H1 (cell line): Measurements from ENCODE around the gene PTEN. TPM values are rescaled to one million over a fixed set of nuclear protein-coding genes. Genes with fewer than 3 reads are reported as not detected.

Source experiments
- CTCF ChIA-PET: fragments of 300-600 bp; sonication (Branson Sonifier 250); formaldehyde crosslinking; loops from one replicate; lab custom pipeline; 2021; ENCODE audit not compliant: partially characterized antibody; lab: Charles Lee
- POLR2A ChIA-PET: fragments of 300-600 bp; sonication (Branson Sonifier 250); formaldehyde crosslinking; loops from one replicate; lab custom pipeline; 2021; ENCODE audit warnings: inconsistent platforms; ENCODE audit not compliant: partially characterized antibody; lab: Charles Lee
- DNase-seq, 2 experiments: peaks; one replicate each; pipeline versions ENCODE4 v3.0.0 to v3.0.0-alpha.2; 2010 to 2022; ENCODE audit warnings: low spot score in 2 of 2, low read depth in 1 of 2, mixed read lengths in 1 of 2
- FAIRE-seq: peaks from 2 replicates; lab custom pipeline; 2011; peaks lifted over from hg19 to GRCh38; lab: Jason Lieb, UNC
- H2AFZ ChIP-seq: 2 replicates; pipeline ENCODE4 v1.8.1; 2012; ENCODE audit warnings: low read length, inconsistent platforms
- H2AK5ac ChIP-seq: 2 replicates; pipeline ENCODE4 v1.6.1; 2013; ENCODE audit warnings: low read depth, low read length
- H2BK120ac ChIP-seq: replicated peaks from 2 replicates; pipeline ENCODE3; 2013; ENCODE audit warnings: low read depth, low read length, inconsistent platforms
- H2BK12ac ChIP-seq: 2 replicates; pipeline ENCODE4 v1.6.1; 2013; ENCODE audit warnings: low read depth, low read length
- H2BK15ac ChIP-seq: 2 replicates; pipeline ENCODE4 v1.6.1; 2013; ENCODE audit warnings: low read length
- H2BK20ac ChIP-seq: 2 replicates; pipeline ENCODE4 v1.6.1; 2013; ENCODE audit warnings: low read length
- H2BK5ac ChIP-seq: 2 replicates; pipeline ENCODE4 v1.6.1; 2013; ENCODE audit warnings: low read depth, low read length
- H3K14ac ChIP-seq: 2 replicates; pipeline ENCODE4 v1.6.1; 2013; ENCODE audit warnings: inconsistent platforms; ENCODE audit not compliant: insufficient read length
- H3K18ac ChIP-seq: 2 replicates; pipeline ENCODE4 v1.6.1; 2013; ENCODE audit warnings: low read length; ENCODE audit errors: extremely low read depth
- H3K23ac ChIP-seq: 2 replicates; pipeline ENCODE4 v1.6.1; 2013; ENCODE audit warnings: inconsistent platforms; ENCODE audit not compliant: insufficient read length
- H3K23me2 ChIP-seq: 2 replicates; pipeline ENCODE4 v1.6.1; 2013; ENCODE audit warnings: low read depth, low read length
- H3K27ac ChIP-seq: 2 replicates; pipeline ENCODE4 v1.6.1; 2011; ENCODE audit warnings: low read depth, low read length, inconsistent platforms
- H3K27me3 ChIP-seq, 4 experiments: replicated peaks in 1 of 4; 1 replicate in 1 of 4; 2 replicates in 3 of 4; pipeline versions ENCODE4 v1.6.1 to v1.8.1; 2011 to 2013; ENCODE audit warnings: low read length in 3 of 4, mild to moderate bottlenecking in 3 of 4, inconsistent platforms in 2 of 4, mixed read lengths in 2 of 4, moderate library complexity in 1 of 4; ENCODE audit not compliant: control insufficient read depth in 3 of 4, insufficient read depth in 3 of 4; ENCODE audit errors: extremely low read depth in 1 of 4
- H3K36me3 ChIP-seq, 4 experiments: 2 replicates each; pipeline versions ENCODE4 v1.6.1 to v1.8.1; 2011 to 2013; ENCODE audit warnings: mild to moderate bottlenecking in 4 of 4, low read length in 3 of 4, moderate library complexity in 2 of 4, control low read depth in 1 of 4, inconsistent platforms in 1 of 4; ENCODE audit not compliant: insufficient read depth in 4 of 4, control insufficient read depth in 2 of 4
- H3K4ac ChIP-seq: replicated peaks from 2 replicates; pipeline ENCODE3; 2013; ENCODE audit warnings: low read length, low read depth, mixed read lengths, inconsistent platforms; ENCODE audit not compliant: insufficient read length
- H3K4me1 ChIP-seq, 4 experiments: replicated peaks in 1 of 4; 1 replicate in 1 of 4; 2 replicates in 3 of 4; pipeline versions ENCODE4 v1.6.1 to v1.8.1; 2011 to 2013; ENCODE audit warnings: low read length in 3 of 4, inconsistent platforms in 2 of 4, mixed read lengths in 1 of 4; ENCODE audit not compliant: insufficient read depth in 4 of 4, control insufficient read depth in 3 of 4
- H3K4me2 ChIP-seq, 2 experiments: 2 replicates each; pipeline versions ENCODE4 v1.6.1 to v1.8.1; 2011 to 2013; ENCODE audit warnings: low read depth in 2 of 2, low read length in 2 of 2, control low read depth in 1 of 2, inconsistent platforms in 1 of 2, mild to moderate bottlenecking in 1 of 2; ENCODE audit not compliant: insufficient read depth in 1 of 2
- H3K4me3 ChIP-seq, 4 experiments: fragments of 200-600, 300-600 bp in 1 of 4; sonication (generic), shearing (Covaris generic), sonication (Bioruptor Twin) in 1 of 4; 2 replicates each; pipeline versions ENCODE4 v1.5.1 to v1.8.1; 2011 to 2016; ENCODE audit warnings: low read length in 4 of 4, low read depth in 3 of 4, control low read depth in 2 of 4, inconsistent platforms in 2 of 4, mild to moderate bottlenecking in 2 of 4, mixed read lengths in 1 of 4, moderate library complexity in 1 of 4; ENCODE audit not compliant: insufficient read depth in 2 of 4; ENCODE audit errors: extremely low read depth in 1 of 4
- H3K56ac ChIP-seq: replicated peaks from 2 replicates; pipeline ENCODE3; 2013; ENCODE audit warnings: low read depth, mild to moderate bottlenecking, mixed read lengths, low read length, inconsistent platforms; ENCODE audit not compliant: insufficient read length
- H3K79me1 ChIP-seq: 2 replicates; pipeline ENCODE4 v1.6.1; 2013; ENCODE audit warnings: low read depth, low read length, control low read depth
- H3K79me2 ChIP-seq, 2 experiments: 2 replicates each; pipeline versions ENCODE4 v1.6.1 to v1.8.1; 2012 to 2013; ENCODE audit warnings: low read length in 2 of 2, mild to moderate bottlenecking in 2 of 2, inconsistent platforms in 1 of 2; ENCODE audit not compliant: insufficient read depth in 2 of 2, control insufficient read depth in 1 of 2
- H3K9ac ChIP-seq, 4 experiments: replicated peaks in 1 of 4; 1 replicate in 1 of 4; 2 replicates in 3 of 4; pipeline versions ENCODE4 v1.6.1 to v1.8.1; 2011 to 2013; ENCODE audit warnings: low read depth in 3 of 4, low read length in 3 of 4, control low read depth in 2 of 4, mild to moderate bottlenecking in 2 of 4, moderate library complexity in 2 of 4, inconsistent platforms in 1 of 4; ENCODE audit errors: extremely low read depth in 1 of 4
- H3K9me3 ChIP-seq, 2 experiments: 2 replicates each; pipeline versions ENCODE4 v1.6.1 to v1.8.1; 2012 to 2013; ENCODE audit warnings: mild to moderate bottlenecking in 2 of 2, moderate library complexity in 2 of 2, control low read depth in 1 of 2, inconsistent platforms in 1 of 2, low read depth in 1 of 2, low read length in 1 of 2, mixed read lengths in 1 of 2; ENCODE audit not compliant: insufficient read depth in 2 of 2
- H4K20me1 ChIP-seq, 2 experiments: replicated peaks in 1 of 2; 2 replicates each; pipeline versions ENCODE3 to v1.8.1; 2011 to 2013; ENCODE audit warnings: inconsistent platforms in 2 of 2, low read length in 2 of 2, mild to moderate bottlenecking in 1 of 2; ENCODE audit not compliant: insufficient read depth in 2 of 2, control insufficient read depth in 1 of 2
- H4K5ac ChIP-seq: 2 replicates; pipeline ENCODE4 v1.6.1; 2013; ENCODE audit warnings: low read length, low read depth, mixed read lengths, inconsistent platforms; ENCODE audit not compliant: insufficient read length
- H4K8ac ChIP-seq: 2 replicates; pipeline ENCODE4 v1.8.0; 2013; ENCODE audit warnings: mild to moderate bottlenecking, moderate library complexity, low read length, inconsistent platforms; ENCODE audit not compliant: insufficient read depth; ENCODE audit errors: extremely low read depth
- H4K91ac ChIP-seq: replicated peaks from 2 replicates; pipeline ENCODE3; 2013; ENCODE audit warnings: low read length, mixed read lengths, inconsistent platforms; ENCODE audit not compliant: insufficient read length
- KDM5A ChIP-seq: fragments of 200-600 bp; IDR thresholded peaks from 2 replicates; pipeline ENCODE4 v1.7.1; 2012; ENCODE audit warnings: mild to moderate bottlenecking, low read length, inconsistent platforms, mixed read lengths
- ZNF274 ChIP-seq: IDR thresholded peaks from 2 replicates; pipeline ENCODE4 v1.7.0; 2012; ENCODE audit warnings: low read length, borderline replicate concordance; ENCODE audit errors: extremely low read depth
- WGBS, 2 experiments: shearing (Covaris generic) in 1 of 2; methylation state at CpG; one replicate each; pipeline versions ENCODE4 v1.1.6 to v1.1.7; 2013 to 2015; ENCODE audit warnings: low lambda C conversion rate in 2 of 2, mixed read lengths in 2 of 2, inconsistent platforms in 1 of 2, low coverage in 1 of 2, missing lambda C conversion rate in 1 of 2; ENCODE audit not compliant: insufficient replicate concordance in 2 of 2, insufficient coverage in 1 of 2, insufficient read length in 1 of 2; ENCODE audit errors: extremely low coverage in 1 of 2, missing lambda C conversion rate in 1 of 2; 5-methylcytosine and 5-hydroxymethylcytosine counted together
- polyA plus RNA-seq, 7 experiments: library from polyadenylated mRNA; depleted of rRNA in 3 of 7; stranded (reverse) in 5 of 7; unstranded in 2 of 7; fragments of >200 nt in 5 of 7; fragments of 200-250 nt in 2 of 7; gene quantifications; 1 replicate in 5 of 7; 2 replicates in 1 of 7; 4 replicates in 1 of 7; pipeline versions ENCODE4 v1.2.1 to v1.2.3, GENCODE V29; 2011 to 2013; ENCODE audit warnings: missing spikeins in 2 of 7, mixed read lengths in 2 of 7
- total RNA-seq: library from RNA; stranded (reverse); fragmentation: NEBNext Ultra II Directional; extraction: Animal tissue kit (Norgen Biotek cat#: 25700); gene quantifications from 2 replicates; pipeline ENCODE4 v1.2.1, GENCODE V29; 2021

Gene PTEN
- total and polyA plus RNA-seq, 2 of the 8 experiments (the other 6 are each of a cell fraction or from before 2014, with no cell fraction given): 6.3 to 48.7 TPM

DNA sequence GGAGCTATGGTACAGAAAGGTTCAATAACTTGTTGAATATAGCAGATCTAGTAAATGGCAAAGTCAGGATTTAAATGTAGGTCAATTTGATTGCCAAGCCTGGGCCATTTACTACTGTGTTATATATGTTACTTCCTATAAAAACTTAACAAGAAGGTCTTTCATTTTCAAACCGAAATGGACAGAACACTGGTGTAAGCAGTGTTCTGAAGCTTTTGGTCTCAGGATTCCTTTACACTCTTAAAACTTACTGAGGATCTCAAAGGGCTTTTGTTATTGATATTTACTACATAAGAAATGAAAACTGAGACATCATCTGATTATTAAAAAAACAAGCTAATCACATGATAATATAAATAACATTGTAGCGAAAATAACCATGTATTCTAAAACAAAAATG, 114.7 kb downstream of the PTEN start:
- POLR2A ChIA-PET: interaction anchor here (1.7 kb wide), 1 partner anchor 116 kb away, joined by 8 read pairs; no protein-coding TSS in a partner anchor
- no peak overlapping the region for H3K4ac ChIP-seq
- H3K23me2 ChIP-seq: no peaks in the 10 kb centered on the region; the same call in 1 of the 2 replicates
- no peak overlapping the region for H3K23ac ChIP-seq
- no peak overlapping the region for H3K14ac ChIP-seq
- no peak overlapping the region for H3K56ac ChIP-seq
- no peak overlapping the region for H3K27ac ChIP-seq
- H3K27me3 ChIP-seq: no peaks in the 10 kb centered on the region
- no peak overlapping the region for H3K4me3 ChIP-seq
- H3K4me1 ChIP-seq: peaks cover 0 to 25% (median 10%) of the 10 kb centered on the region in 4 experiments; a peak in 5 of 7 replicates
- CTCF ChIA-PET: interaction anchor here (0.6 to 0.7 kb wide), 2 partner anchors 11 to 76 kb away, joined by 3 read pairs; no protein-coding TSS in a partner anchor
- H4K8ac ChIP-seq: no peak overlapping the region
- no peak overlapping the region for H2AFZ ChIP-seq
- DNase-seq (no peak), FAIRE-seq (no peak)
- H4K91ac ChIP-seq: no peak overlapping the region
- no peak overlapping the region for H3K18ac ChIP-seq
- H3K79me2 ChIP-seq: no peaks in the 10 kb centered on the region
- no peak overlapping the region for H2AK5ac ChIP-seq
- no peak for TF ChIP-seq KDM5A
- no peak for TF ChIP-seq ZNF274
- no peak overlapping the region for H4K5ac ChIP-seq
- no peaks in the 10 kb centered on the region for H3K79me1 ChIP-seq
- H2BK120ac ChIP-seq: no peak overlapping the region
- no peaks in the 10 kb centered on the region for H3K36me3 ChIP-seq
- H2BK20ac ChIP-seq: no peak overlapping the region
- H4K20me1 ChIP-seq: no peaks in the 10 kb centered on the region
- no peak overlapping the region for H2BK5ac ChIP-seq
- WGBS, 2 experiments: 89% methylated on average over 2 of the region's 2 CpGs; no CpG with 5 or more reads in 1 of the 2 experiments
- H3K9ac ChIP-seq: no peak overlapping the region
- no peaks in the 10 kb centered on the region for H3K9me3 ChIP-seq
- H2BK15ac ChIP-seq: no peak overlapping the region
- H2BK12ac ChIP-seq: no peak overlapping the region
- H3K4me2 ChIP-seq: no peak overlapping the region
